ENCODE data around the gene INTS6. TPM values are rescaled to one million over a fixed set of nuclear protein-coding genes. Genes with fewer than 3 reads are reported as not detected.

Gene INTS6
- total RNA-seq, 1 donor from 2014 or later, result 44.7 TPM

DNA sequence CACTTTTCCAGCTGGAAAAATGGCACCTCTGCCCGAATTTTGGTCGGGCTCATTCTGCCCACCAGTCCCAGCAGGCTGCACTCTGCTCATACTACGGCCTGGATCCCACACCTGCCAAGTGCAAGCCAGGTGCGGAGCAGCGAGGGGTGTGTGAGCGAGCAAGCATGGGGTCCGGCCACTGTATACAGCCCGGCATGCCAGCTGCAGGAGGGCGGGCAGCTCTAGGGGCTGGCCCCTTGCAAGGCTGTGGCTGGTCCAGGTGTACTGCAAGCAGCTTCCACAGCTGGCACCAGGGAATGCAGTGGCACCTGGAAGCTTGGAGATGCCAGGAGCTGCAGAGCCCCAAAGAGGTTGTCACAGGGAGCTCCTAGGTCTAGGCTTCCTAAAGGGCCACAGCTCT, 2.7 kb upstream of the INTS6 start:
- no peak for DNase-seq (ENCODE audit: extremely low spot score, unreplicated experiment)
- TF ChIP-seq, protein P1, sequence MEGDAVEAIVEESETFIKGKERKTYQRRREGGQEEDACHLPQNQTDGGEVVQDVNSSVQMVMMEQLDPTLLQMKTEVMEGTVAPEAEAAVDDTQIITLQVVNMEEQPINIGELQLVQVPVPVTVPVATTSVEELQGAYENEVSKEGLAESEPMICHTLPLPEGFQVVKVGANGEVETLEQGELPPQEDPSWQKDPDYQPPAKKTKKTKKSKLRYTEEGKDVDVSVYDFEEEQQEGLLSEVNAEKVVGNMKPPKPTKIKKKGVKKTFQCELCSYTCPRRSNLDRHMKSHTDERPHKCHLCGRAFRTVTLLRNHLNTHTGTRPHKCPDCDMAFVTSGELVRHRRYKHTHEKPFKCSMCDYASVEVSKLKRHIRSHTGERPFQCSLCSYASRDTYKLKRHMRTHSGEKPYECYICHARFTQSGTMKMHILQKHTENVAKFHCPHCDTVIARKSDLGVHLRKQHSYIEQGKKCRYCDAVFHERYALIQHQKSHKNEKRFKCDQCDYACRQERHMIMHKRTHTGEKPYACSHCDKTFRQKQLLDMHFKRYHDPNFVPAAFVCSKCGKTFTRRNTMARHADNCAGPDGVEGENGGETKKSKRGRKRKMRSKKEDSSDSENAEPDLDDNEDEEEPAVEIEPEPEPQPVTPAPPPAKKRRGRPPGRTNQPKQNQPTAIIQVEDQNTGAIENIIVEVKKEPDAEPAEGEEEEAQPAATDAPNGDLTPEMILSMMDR (conservative IDR thresholded peaks at IDR 0.05), result no peak
- no peak overlapping the region for H3K4me3 Mint-ChIP-seq
- no peak overlapping the region for H3K27ac Mint-ChIP-seq
- peaks cover 28% of the 10 kb centered on the region for H3K36me3 Mint-ChIP-seq
- no peaks in the 10 kb centered on the region for H3K9me3 Mint-ChIP-seq
- peaks cover 6% of the 10 kb centered on the region for H3K4me1 Mint-ChIP-seq (ENCODE audit: unreplicated experiment)
- H3K27me3 Mint-ChIP-seq, result peaks cover 4% of the 10 kb centered on the region

DNA sequence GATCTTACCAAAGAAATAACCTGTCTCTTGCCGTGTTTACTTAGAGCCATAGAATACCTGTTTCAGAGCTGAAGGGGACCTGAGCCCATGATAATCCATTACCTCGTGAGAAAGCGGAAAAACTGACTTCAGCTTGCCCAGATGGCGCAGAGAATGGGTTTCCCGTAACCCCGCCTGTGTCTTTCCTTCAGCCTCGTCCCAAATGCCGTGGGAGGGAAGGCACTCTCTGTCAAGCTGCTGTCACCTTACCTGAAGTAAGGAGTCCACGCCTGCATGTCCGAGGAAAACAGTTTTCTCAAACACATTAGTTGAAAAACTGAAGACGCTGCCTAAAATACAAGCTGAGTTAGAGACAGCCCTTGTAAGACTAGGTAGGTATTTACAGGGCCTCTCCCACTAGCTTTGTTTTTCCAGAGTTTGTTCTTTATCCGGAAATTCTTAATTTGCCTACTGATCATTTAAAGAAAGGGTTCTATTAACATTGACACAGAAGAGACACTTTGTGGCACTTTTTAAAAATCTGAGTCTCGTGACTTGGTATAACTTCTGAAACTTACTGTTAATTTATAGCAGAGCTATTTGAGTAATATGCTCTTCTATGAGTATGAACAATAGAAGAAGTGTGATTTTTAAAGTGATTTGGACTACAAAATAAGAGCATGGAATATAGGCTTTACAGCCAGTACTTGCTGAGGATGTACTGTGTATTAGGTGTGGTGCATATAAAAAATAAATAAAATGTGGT, 1.3 kb upstream of the INTS6 start:
- H3K27me3 Mint-ChIP-seq, result peaks cover 4% of the 10 kb centered on the region
- peaks cover 33% of the 10 kb centered on the region for H3K36me3 Mint-ChIP-seq
- peak overlapping the region; percentile 99 for H3K27ac Mint-ChIP-seq
- H3K4me3 Mint-ChIP-seq, result peak overlapping the region; percentile 97
- H3K9me3 Mint-ChIP-seq, result no peaks in the 10 kb centered on the region
- DNase-seq (ENCODE audit: extremely low spot score, unreplicated experiment), result no peak
- TF ChIP-seq, protein P1 (conservative IDR thresholded peaks at IDR 0.05), result no peak
- H3K4me1 Mint-ChIP-seq (ENCODE audit: unreplicated experiment), result peaks cover 10% of the 10 kb centered on the region

DNA sequence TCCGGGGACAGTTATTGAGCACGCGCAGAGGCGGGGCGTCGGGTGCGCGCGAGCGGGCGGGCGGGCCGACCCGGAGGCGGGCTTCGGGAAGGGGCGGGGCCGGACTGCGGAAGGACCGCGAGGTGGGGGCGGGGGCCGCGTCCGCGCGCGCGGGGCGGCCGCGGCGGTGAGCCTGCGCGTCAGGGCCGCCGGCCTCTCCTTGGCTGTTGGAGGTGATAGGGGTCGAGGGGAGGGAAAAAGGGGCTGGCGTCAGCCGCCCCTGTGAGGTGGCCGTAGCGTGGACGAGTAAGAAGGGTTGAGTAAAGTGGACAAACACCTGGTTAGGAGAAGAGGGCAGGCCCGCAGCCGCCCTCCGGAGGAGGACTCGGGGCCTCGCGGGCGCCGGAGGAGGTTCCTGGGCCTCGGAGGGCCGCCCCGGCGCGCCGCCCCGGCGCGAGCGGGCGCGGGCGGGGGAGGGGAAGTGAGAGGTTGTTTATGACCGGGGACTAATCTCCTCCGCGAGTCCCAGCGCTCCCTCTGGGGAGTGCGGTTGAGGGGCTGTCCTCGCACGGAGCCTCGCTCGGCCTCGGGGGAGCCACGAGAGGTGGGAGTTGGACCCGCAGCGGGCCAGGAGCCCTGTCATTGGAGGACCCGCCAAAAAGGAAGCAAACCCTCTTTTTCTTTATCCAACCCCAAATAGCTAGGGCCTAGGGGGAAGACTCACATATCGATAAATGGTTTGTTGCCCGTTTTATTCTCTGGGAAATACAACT, 547 bp upstream of the INTS6 start:
- DNase-seq (ENCODE audit: extremely low spot score, unreplicated experiment), result no peak
- H3K36me3 Mint-ChIP-seq, result peaks cover 35% of the 10 kb centered on the region

DNA sequence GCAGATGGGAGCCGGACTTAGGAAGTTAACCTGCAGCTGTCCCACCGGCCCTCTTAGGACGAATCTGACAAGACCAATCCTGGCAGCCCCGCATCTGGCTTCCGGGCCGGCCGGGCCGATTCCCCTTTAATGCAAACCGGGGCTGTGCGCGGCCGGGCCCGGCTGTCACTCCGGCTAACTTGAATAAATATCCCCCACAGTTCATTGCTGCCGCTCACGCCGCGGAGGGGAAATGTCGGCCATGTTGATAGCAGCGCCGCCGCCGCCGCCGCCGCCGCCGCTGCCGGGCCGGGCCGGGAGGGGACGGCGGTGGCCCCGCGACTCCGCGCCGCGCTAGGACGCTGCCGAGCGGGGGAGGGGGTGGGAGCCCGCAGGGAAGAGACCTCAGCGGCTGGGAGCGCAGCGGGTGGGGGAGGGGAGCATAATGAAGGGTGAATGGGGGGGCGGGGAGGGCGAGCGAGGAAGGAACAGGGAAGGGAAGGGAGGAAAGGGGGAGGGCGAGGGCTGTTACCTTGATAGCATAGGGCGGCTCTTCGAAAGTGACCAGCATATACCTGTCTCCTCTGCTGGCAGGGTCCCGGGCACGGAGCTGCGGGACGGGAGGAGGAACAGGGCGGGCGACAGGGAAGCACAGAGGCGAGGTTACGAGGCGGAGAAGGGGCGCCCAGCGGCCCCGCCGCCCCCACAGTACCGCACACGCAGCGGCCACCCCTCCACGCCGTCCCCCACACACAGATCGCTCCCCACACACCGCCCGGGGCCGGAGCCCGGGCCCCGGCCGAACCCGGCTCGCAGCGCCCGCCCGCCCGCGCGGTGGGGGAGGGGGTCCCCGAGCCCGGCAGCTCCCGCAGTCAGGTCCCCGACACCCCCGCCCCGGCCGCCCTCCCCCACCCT, 1.1 kb downstream of the INTS6 start:
- H3K9me3 Mint-ChIP-seq, result no peaks in the 10 kb centered on the region
- TF ChIP-seq, protein P1 (conservative IDR thresholded peaks at IDR 0.05), result no peak
- peaks cover 4% of the 10 kb centered on the region for H3K27me3 Mint-ChIP-seq
- H3K36me3 Mint-ChIP-seq, result peaks cover 31% of the 10 kb centered on the region
- H3K4me1 Mint-ChIP-seq (ENCODE audit: unreplicated experiment), result peaks cover 10% of the 10 kb centered on the region
- H3K27ac Mint-ChIP-seq, result peak overlapping the region; percentile 99
- peak; percentile 78 for DNase-seq (ENCODE audit: extremely low spot score, unreplicated experiment)
- peak overlapping the region; percentile 92 for H3K4me3 Mint-ChIP-seq

More for the DNA sequence above, 547 bp upstream of the INTS6 start:
- Mint-ChIP-seq H3K4me1 (ENCODE audit: unreplicated experiment) (peaks cover 10% of the 10 kb centered on the region), H3K27ac (peak overlapping the region; percentile 99), H3K4me3 (peak overlapping the region; percentile 97), H3K9me3 (no peaks in the 10 kb centered on the region), H3K27me3 (peaks cover 4% of the 10 kb centered on the region)
- TF ChIP-seq, protein P1 (conservative IDR thresholded peaks at IDR 0.05), result peak; percentile 9

DNA sequence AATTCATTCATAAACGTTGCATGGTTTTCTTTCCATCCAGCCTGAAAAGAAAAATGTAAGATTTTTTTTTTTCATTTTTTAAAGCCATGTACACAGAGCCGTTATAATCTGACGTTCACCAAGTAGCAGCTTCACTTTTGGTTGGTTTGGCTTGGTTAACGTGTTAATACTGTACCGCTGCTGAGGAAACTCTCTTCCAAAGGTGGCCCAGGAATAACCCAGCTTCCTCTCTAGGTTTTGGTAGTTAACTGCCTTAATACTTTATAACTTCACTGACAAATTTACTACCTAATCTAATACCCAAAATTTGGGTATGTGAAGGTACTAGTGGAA, 1.7 kb downstream of the INTS6 start:
- Mint-ChIP-seq H3K9me3 (no peaks in the 10 kb centered on the region), H3K27ac (peak overlapping the region; percentile 85), H3K36me3 (peaks cover 36% of the 10 kb centered on the region), H3K27me3 (peaks cover 4% of the 10 kb centered on the region), H3K4me3 (peak overlapping the region; percentile 92), H3K4me1 (ENCODE audit: unreplicated experiment) (peaks cover 15% of the 10 kb centered on the region)
- TF ChIP-seq, protein P1 (conservative IDR thresholded peaks at IDR 0.05), result no peak
- DNase-seq (ENCODE audit: extremely low spot score, unreplicated experiment), result no peak

Data from type B pancreatic cell (in vitro differentiated cells).